HepG2 (cell line): ENCODE results near the gene C4BPA. TPM values are rescaled to one million over a fixed set of nuclear protein-coding genes. Genes with fewer than 3 reads are reported as not detected.

Experiments
- ARNT ChIP-seq: fragments of 450-650 bp; IDR thresholded peaks from 2 replicates; pipeline ENCODE4 v1.6.1; 2017
- BORCS8-MEF2B ChIP-seq: sonication (generic); formaldehyde crosslinking; IDR thresholded peaks from 2 replicates; pipeline ENCODE4 v1.8.0; 2022; ENCODE audit warnings: mild to moderate bottlenecking, missing genetic modification reagents
- BRCA1 ChIP-seq: sonication (generic); formaldehyde crosslinking; IDR thresholded peaks from 2 replicates; pipeline ENCODE4 v1.4.0; 2020; ENCODE audit warnings: missing genetic modification reagents
- EEA1 ChIP-seq: sonication (generic); formaldehyde crosslinking; IDR thresholded peaks from 2 replicates; pipeline ENCODE4 v1.5.1; 2020; ENCODE audit warnings: mild to moderate bottlenecking, missing genetic modification reagents, borderline replicate concordance
- FOSL2 ChIP-seq: sonication (generic); formaldehyde crosslinking; IDR thresholded peaks from 2 replicates; pipeline ENCODE4 v1.4.0; 2020; ENCODE audit warnings: missing genetic modification reagents
- GATAD2A ChIP-seq: IDR thresholded peaks from 2 replicates; pipeline ENCODE4 v1.6.1; 2016
- KDM4B ChIP-seq: sonication (generic); formaldehyde crosslinking; IDR thresholded peaks from 2 replicates; pipeline ENCODE4 v1.4.0; 2020; ENCODE audit warnings: missing genetic modification reagents
- NFYB ChIP-seq: sonication (generic); formaldehyde crosslinking; IDR thresholded peaks from 2 replicates; pipeline ENCODE4 v1.4.0; 2020; ENCODE audit warnings: missing genetic modification reagents
- NKX3-1 ChIP-seq: sonication (generic); formaldehyde crosslinking; IDR thresholded peaks from 2 replicates; pipeline ENCODE4 v1.5.0; 2020; ENCODE audit warnings: missing genetic modification reagents
- SOX5 ChIP-seq: IDR thresholded peaks from 2 replicates; pipeline ENCODE4 v1.6.1; 2016; ENCODE audit warnings: borderline replicate concordance
- SRSF9 ChIP-seq: fragments of 200-400 bp; formaldehyde crosslinking; IDR thresholded peaks from 2 replicates; pipeline ENCODE4 v1.6.1; 2018; ENCODE audit warnings: borderline replicate concordance, mild to moderate bottlenecking, low read depth, low read length; ENCODE audit not compliant: insufficient read depth, poor library complexity, severe bottlenecking
- ZNF274 ChIP-seq: sonication (generic); formaldehyde crosslinking; IDR thresholded peaks from 2 replicates; pipeline ENCODE4 v1.5.1; 2020; ENCODE audit warnings: mild to moderate bottlenecking, missing genetic modification reagents
- ZNF367 ChIP-seq: sonication (generic); formaldehyde crosslinking; IDR thresholded peaks from 2 replicates; pipeline ENCODE4 v1.4.0; 2020; ENCODE audit warnings: missing genetic modification reagents, borderline replicate concordance
- ZNF468 ChIP-seq: sonication (generic); formaldehyde crosslinking; IDR thresholded peaks from 2 replicates; pipeline ENCODE4 v1.8.0; 2022; ENCODE audit warnings: mild to moderate bottlenecking, moderate library complexity, missing genetic modification reagents
- ZNF660 ChIP-seq: sonication (generic); formaldehyde crosslinking; IDR thresholded peaks from 2 replicates; pipeline ENCODE4 v1.5.1; 2020; ENCODE audit warnings: mild to moderate bottlenecking, low read depth, missing genetic modification reagents, borderline replicate concordance
- polyA plus RNA-seq, 8 experiments: library from polyadenylated mRNA; depleted of rRNA in 3 of 8; stranded (reverse) in 7 of 8; unstranded in 1 of 8; fragments of >200 nt; fragmentation: Illumina TruSeq in 4 of 8; extraction: Trizol in 4 of 8; gene quantifications; 2 replicates each; pipeline versions ENCODE4 v1.2.1 to v1.2.3, GENCODE V29; 2011 to 2016; ENCODE audit warnings: low read depth in 4 of 8, missing spikeins in 1 of 8, mixed read lengths in 1 of 8; ENCODE audit not compliant: insufficient read depth in 1 of 8
- total RNA-seq, 5 experiments: library from RNA; depleted of rRNA; stranded (reverse); fragments of >200 nt; fragmentation: Illumina TruSeq; extraction: Trizol; gene quantifications; 2 replicates each; pipeline ENCODE4 v1.2.3, GENCODE V29; 2016; ENCODE audit warnings: low read depth in 1 of 5
- TF ChIP-seq, protein P1 (sequence below): sonication (generic); formaldehyde crosslinking; IDR thresholded peaks from 2 replicates; pipeline ENCODE4 v1.4.0; 2020; ENCODE audit warnings: mild to moderate bottlenecking, low read depth, missing genetic modification reagents
- TF ChIP-seq, protein P2 (sequence below): sonication (generic); formaldehyde crosslinking; IDR thresholded peaks from 2 replicates; pipeline ENCODE4 v1.8.1; 2023; ENCODE audit warnings: missing genetic modification reagents, inconsistent platforms, borderline replicate concordance
- TF ChIP-seq, protein P3 (sequence below): sonication (generic); formaldehyde crosslinking; IDR thresholded peaks from 2 replicates; pipeline ENCODE4 v1.4.0; 2020; ENCODE audit warnings: mild to moderate bottlenecking, missing genetic modification reagents
- TF ChIP-seq, protein P4 (sequence below): sonication (generic); formaldehyde crosslinking; IDR thresholded peaks from 2 replicates; pipeline ENCODE4 v1.4.0; 2020; ENCODE audit warnings: low read depth, missing genetic modification reagents
- TF ChIP-seq, protein P5 (sequence below): sonication (generic); formaldehyde crosslinking; IDR thresholded peaks from 2 replicates; pipeline ENCODE4 v1.4.0; 2020; ENCODE audit warnings: missing genetic modification reagents, borderline replicate concordance

The C4BPA gene
- total and polyA plus RNA-seq, 2 of the 13 experiments (the other 11 are each of a cell fraction or from before 2014, with no cell fraction given): 32.1 to 60.1 TPM

DNA sequence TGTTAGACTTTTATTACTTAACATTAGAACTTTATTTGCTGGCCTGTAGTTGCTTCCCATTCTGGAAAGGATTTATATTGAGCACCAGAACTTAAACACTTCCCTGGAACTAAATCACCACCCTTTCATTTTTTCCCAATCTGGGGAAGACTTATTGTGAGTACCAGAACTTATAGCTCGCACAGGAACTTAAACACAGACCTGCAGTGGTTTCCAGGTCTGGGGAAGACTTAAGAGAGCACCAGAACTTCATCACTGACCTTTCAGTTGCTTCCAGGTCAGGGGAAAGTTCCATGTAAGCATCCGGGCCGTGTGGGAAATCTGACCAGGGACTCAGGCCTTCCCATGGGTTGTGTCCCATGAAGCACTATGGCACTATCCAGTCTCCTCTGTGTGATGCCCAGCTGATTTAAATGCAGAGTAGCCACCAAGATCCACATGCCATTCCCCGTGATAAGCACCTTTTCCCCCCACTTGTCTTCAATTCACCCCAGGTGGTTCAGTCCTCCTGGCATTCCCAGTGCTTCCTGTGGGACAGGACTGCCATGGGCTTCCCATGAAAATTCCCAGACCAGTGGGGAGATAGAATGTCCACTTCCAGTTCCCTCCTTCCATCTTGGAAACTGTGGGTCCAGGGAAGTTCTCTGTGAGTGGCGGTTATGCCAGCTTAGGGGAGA lies 48.9 kb downstream of the C4BPA start (continued):
- peak; percentile 49 for TF ChIP-seq GATAD2A (CRISPR knock-in tag)
- TF ChIP-seq BORCS8-MEF2B: 0 out of 2 replicates have a peak, but pooled peaks have one; percentile 20
- TF ChIP-seq EEA1 (CRISPR knock-in tag): no peak
- TF ChIP-seq, protein P1, sequence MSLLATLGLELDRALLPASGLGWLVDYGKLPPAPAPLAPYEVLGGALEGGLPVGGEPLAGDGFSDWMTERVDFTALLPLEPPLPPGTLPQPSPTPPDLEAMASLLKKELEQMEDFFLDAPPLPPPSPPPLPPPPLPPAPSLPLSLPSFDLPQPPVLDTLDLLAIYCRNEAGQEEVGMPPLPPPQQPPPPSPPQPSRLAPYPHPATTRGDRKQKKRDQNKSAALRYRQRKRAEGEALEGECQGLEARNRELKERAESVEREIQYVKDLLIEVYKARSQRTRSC: no peak
- no peak for TF ChIP-seq BRCA1 (CRISPR knock-in tag)
- TF ChIP-seq NFYB: no peak
- TF ChIP-seq, protein P2, sequence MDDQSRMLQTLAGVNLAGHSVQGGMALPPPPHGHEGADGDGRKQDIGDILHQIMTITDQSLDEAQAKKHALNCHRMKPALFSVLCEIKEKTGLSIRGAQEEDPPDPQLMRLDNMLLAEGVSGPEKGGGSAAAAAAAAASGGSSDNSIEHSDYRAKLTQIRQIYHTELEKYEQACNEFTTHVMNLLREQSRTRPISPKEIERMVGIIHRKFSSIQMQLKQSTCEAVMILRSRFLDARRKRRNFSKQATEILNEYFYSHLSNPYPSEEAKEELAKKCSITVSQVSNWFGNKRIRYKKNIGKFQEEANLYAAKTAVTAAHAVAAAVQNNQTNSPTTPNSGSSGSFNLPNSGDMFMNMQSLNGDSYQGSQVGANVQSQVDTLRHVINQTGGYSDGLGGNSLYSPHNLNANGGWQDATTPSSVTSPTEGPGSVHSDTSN (CRISPR knock-in tag): no peak
- TF ChIP-seq ZNF367 (CRISPR knock-in tag): no peak
- no peak for TF ChIP-seq SRSF9
- 0 out of 2 replicates have a peak, but pooled peaks have one; percentile 9 for TF ChIP-seq SOX5 (CRISPR knock-in tag)
- no peak for TF ChIP-seq KDM4B
- TF ChIP-seq, protein P3, sequence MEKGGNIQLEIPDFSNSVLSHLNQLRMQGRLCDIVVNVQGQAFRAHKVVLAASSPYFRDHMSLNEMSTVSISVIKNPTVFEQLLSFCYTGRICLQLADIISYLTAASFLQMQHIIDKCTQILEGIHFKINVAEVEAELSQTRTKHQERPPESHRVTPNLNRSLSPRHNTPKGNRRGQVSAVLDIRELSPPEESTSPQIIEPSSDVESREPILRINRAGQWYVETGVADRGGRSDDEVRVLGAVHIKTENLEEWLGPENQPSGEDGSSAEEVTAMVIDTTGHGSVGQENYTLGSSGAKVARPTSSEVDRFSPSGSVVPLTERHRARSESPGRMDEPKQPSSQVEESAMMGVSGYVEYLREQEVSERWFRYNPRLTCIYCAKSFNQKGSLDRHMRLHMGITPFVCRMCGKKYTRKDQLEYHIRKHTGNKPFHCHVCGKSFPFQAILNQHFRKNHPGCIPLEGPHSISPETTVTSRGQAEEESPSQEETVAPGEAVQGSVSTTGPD (CRISPR knock-in tag): no peak
- no peak for TF ChIP-seq ZNF468
- TF ChIP-seq, protein P4, sequence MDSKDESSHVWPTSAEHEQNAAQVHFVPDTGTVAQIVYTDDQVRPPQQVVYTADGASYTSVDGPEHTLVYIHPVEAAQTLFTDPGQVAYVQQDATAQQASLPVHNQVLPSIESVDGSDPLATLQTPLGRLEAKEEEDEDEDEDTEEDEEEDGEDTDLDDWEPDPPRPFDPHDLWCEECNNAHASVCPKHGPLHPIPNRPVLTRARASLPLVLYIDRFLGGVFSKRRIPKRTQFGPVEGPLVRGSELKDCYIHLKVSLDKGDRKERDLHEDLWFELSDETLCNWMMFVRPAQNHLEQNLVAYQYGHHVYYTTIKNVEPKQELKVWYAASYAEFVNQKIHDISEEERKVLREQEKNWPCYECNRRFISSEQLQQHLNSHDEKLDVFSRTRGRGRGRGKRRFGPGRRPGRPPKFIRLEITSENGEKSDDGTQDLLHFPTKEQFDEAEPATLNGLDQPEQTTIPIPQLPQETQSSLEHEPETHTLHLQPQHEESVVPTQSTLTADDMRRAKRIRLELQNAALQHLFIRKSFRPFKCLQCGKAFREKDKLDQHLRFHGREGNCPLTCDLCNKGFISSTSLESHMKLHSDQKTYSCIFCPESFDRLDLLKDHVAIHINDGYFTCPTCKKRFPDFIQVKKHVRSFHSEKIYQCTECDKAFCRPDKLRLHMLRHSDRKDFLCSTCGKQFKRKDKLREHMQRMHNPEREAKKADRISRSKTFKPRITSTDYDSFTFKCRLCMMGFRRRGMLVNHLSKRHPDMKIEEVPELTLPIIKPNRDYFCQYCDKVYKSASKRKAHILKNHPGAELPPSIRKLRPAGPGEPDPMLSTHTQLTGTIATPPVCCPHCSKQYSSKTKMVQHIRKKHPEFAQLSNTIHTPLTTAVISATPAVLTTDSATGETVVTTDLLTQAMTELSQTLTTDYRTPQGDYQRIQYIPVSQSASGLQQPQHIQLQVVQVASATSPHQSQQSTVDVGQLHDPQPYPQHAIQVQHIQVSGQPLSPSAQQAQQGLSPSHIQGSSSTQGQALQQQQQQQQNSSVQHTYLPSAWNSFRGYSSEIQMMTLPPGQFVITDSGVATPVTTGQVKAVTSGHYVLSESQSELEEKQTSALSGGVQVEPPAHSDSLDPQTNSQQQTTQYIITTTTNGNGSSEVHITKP (CRISPR knock-in tag): peak; percentile 99
- 0 out of 2 replicates have a peak, but pooled peaks have one; percentile 34 for TF ChIP-seq ZNF274 (CRISPR knock-in tag)
- peak; percentile 44 for TF ChIP-seq FOSL2
- no peak for TF ChIP-seq ZNF660
- TF ChIP-seq, protein P5, sequence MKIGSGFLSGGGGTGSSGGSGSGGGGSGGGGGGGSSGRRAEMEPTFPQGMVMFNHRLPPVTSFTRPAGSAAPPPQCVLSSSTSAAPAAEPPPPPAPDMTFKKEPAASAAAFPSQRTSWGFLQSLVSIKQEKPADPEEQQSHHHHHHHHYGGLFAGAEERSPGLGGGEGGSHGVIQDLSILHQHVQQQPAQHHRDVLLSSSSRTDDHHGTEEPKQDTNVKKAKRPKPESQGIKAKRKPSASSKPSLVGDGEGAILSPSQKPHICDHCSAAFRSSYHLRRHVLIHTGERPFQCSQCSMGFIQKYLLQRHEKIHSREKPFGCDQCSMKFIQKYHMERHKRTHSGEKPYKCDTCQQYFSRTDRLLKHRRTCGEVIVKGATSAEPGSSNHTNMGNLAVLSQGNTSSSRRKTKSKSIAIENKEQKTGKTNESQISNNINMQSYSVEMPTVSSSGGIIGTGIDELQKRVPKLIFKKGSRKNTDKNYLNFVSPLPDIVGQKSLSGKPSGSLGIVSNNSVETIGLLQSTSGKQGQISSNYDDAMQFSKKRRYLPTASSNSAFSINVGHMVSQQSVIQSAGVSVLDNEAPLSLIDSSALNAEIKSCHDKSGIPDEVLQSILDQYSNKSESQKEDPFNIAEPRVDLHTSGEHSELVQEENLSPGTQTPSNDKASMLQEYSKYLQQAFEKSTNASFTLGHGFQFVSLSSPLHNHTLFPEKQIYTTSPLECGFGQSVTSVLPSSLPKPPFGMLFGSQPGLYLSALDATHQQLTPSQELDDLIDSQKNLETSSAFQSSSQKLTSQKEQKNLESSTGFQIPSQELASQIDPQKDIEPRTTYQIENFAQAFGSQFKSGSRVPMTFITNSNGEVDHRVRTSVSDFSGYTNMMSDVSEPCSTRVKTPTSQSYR: no peak
- peak; percentile 48 for TF ChIP-seq NKX3-1 (CRISPR knock-in tag)
- TF ChIP-seq ARNT: no peak
